HEK293T (cell line): Measurements from ENCODE around the gene COMMD1.

Experiments
- CTCF ChIA-PET: fragments of 350-600 bp; formaldehyde crosslinking; extraction: SDS; loops from one replicate; lab custom pipeline; 2021; ENCODE audit warnings: antibody characterized with exemption, inconsistent platforms; lab: Yijun Ruan, JAX
- POLR2A ChIA-PET: fragments of 350-600 bp; formaldehyde crosslinking; extraction: SDS; loops from one replicate; lab custom pipeline; 2020; ENCODE audit warnings: antibody characterized with exemption, inconsistent platforms; lab: Yijun Ruan, JAX
- DNase-seq: peaks from one replicate; pipeline ENCODE4 v3.0.0; 2012; ENCODE audit warnings: mixed read lengths; ENCODE audit errors: extremely low spot score
- ARNT ChIP-seq: fragments of 450-650 bp; IDR thresholded peaks from 2 replicates; pipeline ENCODE4 v1.6.1; 2017; ENCODE audit warnings: mild to moderate bottlenecking
- BHLHE40 ChIP-seq: fragments of 450-650 bp; IDR thresholded peaks from 2 replicates; pipeline ENCODE4 v1.6.1; 2016; ENCODE audit warnings: mild to moderate bottlenecking, moderate library complexity, borderline replicate concordance
- CTBP1 ChIP-seq: fragments of 450-650 bp; IDR thresholded peaks from 2 replicates; pipeline ENCODE4 v1.6.1; 2016; ENCODE audit warnings: borderline replicate concordance
- ELF4 ChIP-seq: fragments of 450-650 bp; IDR thresholded peaks from 2 replicates; pipeline ENCODE4 v1.6.1; 2017; ENCODE audit warnings: antibody characterized with exemption
- FOXA1 ChIP-seq: fragments of 450-650 bp; IDR thresholded peaks from 2 replicates; pipeline ENCODE4 v1.6.1; 2016; ENCODE audit warnings: mild to moderate bottlenecking
- FOXK2 ChIP-seq: fragments of 450-650 bp; IDR thresholded peaks from 2 replicates; pipeline ENCODE4 v1.6.1; 2016; ENCODE audit warnings: mild to moderate bottlenecking
- FOXM1 ChIP-seq: fragments of 450-650 bp; IDR thresholded peaks from 2 replicates; pipeline ENCODE4 v1.6.1; 2017; ENCODE audit warnings: mild to moderate bottlenecking, borderline replicate concordance
- HDGF ChIP-seq: fragments of 450-650 bp; IDR thresholded peaks from 2 replicates; pipeline ENCODE4 v1.6.1; 2017; ENCODE audit warnings: antibody characterized with exemption, borderline replicate concordance
- L3MBTL2 ChIP-seq: fragments of 450-650 bp; conservative IDR thresholded peaks from 2 replicates; pipeline ENCODE4 v1.6.1; 2016; ENCODE audit warnings: mild to moderate bottlenecking
- LEF1 ChIP-seq: fragments of 450-650 bp; IDR thresholded peaks from 2 replicates; pipeline ENCODE4 v1.6.1; 2017; ENCODE audit warnings: mild to moderate bottlenecking, borderline replicate concordance
- NFRKB ChIP-seq: fragments of 450-650 bp; IDR thresholded peaks from 2 replicates; pipeline ENCODE4 v1.6.1; 2016; ENCODE audit warnings: mild to moderate bottlenecking, moderate library complexity
- SP1 ChIP-seq: fragments of 450-650 bp; IDR thresholded peaks from 2 replicates; pipeline ENCODE4 v1.6.1; 2017
- SUZ12 ChIP-seq: fragments of 450-650 bp; IDR thresholded peaks from 2 replicates; pipeline ENCODE4 v1.6.1; 2016; ENCODE audit warnings: mild to moderate bottlenecking
- TARDBP ChIP-seq: fragments of 450-650 bp; IDR thresholded peaks from 2 replicates; pipeline ENCODE4 v1.6.1; 2016
- ZNF384 ChIP-seq: fragments of 450-650 bp; IDR thresholded peaks from 2 replicates; pipeline ENCODE4 v1.6.1; 2016
- TF ChIP-seq, protein P1 (sequence below): fragments of 450-650 bp; IDR thresholded peaks from 2 replicates; pipeline ENCODE4 v1.6.1; 2016

COMMD1 gene

DNA sequence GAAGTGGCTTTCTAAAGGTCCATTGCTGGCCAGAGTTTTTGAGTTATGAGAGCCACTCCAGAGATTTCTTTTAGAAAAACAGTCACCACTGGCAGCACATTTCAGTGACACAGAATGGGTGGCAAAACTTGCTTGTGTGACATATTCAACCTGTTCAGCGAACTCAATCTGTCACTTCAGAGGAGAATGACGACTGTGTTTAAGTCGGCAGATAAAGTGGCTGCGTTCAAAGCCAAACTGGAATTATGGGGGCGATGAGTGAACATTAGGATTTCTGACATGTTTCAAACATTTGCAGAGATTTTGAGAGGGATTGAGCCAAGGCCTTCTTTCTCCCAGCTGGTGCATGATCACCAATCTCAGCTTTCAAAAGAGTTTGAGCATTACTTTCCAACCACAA is 150.9 kb downstream of the COMMD1 start:
- ChIA-PET CTCF (no interaction called here), POLR2A (no interaction called here)
- no peak for DNase-seq

DNA sequence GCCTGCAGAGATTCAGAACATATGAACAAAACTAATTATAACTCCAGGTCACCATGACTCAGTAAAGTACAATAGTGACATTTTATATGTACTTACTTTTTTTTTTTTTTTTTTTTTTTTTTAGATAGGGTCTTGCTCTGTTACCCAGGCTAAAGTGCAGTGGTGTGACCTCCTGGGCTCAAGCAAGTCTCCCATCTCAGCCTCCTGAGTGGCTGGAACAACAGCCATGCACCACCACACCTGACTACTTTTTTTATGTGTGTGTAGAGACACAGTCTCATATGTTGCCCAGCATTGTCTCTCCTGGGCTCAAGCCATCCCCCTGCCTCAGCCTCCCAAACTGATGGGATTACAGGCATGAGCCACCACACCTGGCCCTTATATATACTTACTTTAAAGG is 159.8 kb downstream of the COMMD1 start:
- no peak for DNase-seq
- POLR2A ChIA-PET = no interaction called here
- CTCF ChIA-PET = no interaction called here
- TF ChIP-seq SP1 = no peak
- no peak for TF ChIP-seq FOXK2
- TF ChIP-seq FOXA1 = no peak
- no peak for TF ChIP-seq L3MBTL2
- TF ChIP-seq TARDBP = no peak
- TF ChIP-seq SUZ12 = no peak

More for the DNA sequence above, 150.9 kb downstream of the COMMD1 start:
- TF ChIP-seq BHLHE40 (no peak), ZNF384 (no peak), SP1 (no peak), FOXK2 (no peak), ELF4 (no peak), HDGF (no peak), L3MBTL2 (no peak), TARDBP (no peak), LEF1 (no peak), SUZ12 (no peak), FOXA1 (no peak), CTBP1 (no peak), FOXM1 (no peak), NFRKB (no peak), ARNT (no peak)
- TF ChIP-seq, protein P1, sequence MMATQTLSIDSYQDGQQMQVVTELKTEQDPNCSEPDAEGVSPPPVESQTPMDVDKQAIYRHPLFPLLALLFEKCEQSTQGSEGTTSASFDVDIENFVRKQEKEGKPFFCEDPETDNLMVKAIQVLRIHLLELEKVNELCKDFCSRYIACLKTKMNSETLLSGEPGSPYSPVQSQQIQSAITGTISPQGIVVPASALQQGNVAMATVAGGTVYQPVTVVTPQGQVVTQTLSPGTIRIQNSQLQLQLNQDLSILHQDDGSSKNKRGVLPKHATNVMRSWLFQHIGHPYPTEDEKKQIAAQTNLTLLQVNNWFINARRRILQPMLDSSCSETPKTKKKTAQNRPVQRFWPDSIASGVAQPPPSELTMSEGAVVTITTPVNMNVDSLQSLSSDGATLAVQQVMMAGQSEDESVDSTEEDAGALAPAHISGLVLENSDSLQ = no peak

DNA sequence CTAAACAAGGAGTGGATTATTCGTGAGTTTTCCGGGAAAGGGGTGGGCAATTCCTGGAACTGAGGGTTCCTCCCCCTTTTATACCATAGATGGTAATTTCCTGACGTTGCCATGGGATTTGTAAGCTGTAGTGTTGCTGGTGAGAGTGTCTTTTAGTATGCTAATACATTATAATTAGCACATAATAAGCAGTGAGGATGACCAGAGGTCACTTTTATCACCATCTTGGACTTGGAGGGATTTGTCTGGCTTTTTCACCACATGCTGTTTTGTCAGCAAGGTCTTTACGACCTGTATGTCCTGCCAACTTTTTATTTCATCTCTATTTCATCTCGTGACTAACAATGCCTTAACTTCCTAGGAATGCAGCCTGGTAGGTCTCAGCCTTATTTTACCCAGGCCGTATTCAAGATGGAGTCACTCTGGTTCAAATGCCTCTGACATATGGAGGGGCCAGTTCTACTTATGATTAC is 165.7 kb downstream of the COMMD1 start:
- ChIA-PET POLR2A (no interaction called here), CTCF (no interaction called here)
- no peak for DNase-seq

DNA sequence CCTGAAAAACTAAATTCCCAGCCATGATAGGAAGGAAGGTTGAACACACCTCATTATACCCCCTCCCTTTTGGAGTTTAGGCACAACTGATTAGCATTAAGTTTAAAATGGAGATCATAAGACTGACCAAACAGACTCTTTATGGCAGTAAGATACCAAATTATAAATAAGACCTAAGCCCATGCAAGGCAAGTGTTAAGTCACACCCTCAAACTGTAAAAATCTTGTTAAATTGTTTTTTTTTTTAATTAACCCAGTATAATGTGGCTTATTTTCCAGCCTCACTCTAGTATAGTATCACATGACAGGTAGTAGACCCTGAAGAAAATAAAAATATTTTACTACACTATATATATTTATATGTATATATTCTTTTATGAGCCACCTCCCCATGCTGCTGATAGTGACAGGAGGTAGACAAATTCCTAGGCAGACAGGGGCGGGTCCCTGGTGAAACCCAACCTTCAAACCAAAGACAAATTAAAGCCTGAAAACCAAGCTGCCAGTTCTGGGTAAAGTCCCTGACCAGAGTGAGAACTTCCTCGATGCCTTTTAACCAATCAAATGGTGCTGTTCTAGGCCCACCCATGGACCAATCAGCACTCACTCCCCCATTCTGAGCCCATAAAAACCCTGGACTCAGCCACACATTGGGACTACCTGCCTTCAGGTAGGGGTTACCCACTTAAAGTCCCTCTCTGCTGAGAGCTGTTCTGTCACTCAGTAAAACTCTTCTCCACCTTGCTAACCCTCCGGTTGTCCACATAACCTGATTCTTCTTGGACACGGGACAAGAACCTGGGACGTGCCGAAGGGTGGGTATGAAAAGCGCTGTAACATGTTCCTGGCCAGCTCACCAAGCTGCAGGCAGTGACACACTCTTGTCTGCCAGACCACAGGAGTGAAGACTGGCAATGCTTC is 166.5 kb downstream of the COMMD1 start:
- ChIA-PET CTCF (no interaction called here), POLR2A (no interaction called here)

More for the DNA sequence above, 165.7 kb downstream of the COMMD1 start:
- no peak for TF ChIP-seq FOXM1
- no peak for TF ChIP-seq BHLHE40
- no peak for TF ChIP-seq SP1
- TF ChIP-seq ARNT = no peak

DNA sequence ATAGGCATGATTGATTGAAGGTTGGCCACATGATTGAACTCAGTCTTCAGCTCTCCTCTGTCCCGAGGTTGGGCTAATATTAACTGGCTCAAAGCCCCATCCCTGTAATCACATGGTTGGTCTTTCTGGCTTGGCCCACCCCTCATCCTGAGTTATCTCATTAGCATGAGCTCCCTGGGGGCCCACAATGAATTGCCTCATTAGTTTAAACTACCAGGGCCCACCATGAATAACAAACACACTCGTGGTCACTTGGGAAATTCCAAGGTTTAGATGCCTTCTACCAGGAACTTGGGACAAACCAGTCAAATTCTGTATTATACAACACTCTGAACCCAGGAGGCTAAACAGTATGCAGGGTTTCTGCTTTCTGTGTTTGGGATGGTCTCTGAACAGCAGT is 168.8 kb downstream of the COMMD1 start:
- TF ChIP-seq BHLHE40 = no peak
- TF ChIP-seq FOXM1 = no peak
- no peak for TF ChIP-seq FOXA1
- TF ChIP-seq L3MBTL2 = no peak
- no peak for TF ChIP-seq CTBP1
- no peak for TF ChIP-seq SUZ12
- no peak for TF ChIP-seq TARDBP
- no peak for TF ChIP-seq ELF4
- TF ChIP-seq HDGF = no peak
- TF ChIP-seq ARNT = no peak
- no peak for TF ChIP-seq NFRKB
- TF ChIP-seq, protein P1 = no peak
- TF ChIP-seq LEF1 = no peak
- no peak for TF ChIP-seq ZNF384
- no peak for TF ChIP-seq SP1
- DNase-seq = no peak
- ChIA-PET CTCF (no interaction called here), POLR2A (no interaction called here)

More for the DNA sequence above, 166.5 kb downstream of the COMMD1 start:
- TF ChIP-seq ZNF384 = no peak
- no peak for TF ChIP-seq HDGF
- TF ChIP-seq CTBP1 = no peak
- TF ChIP-seq FOXK2 = no peak
- no peak for TF ChIP-seq NFRKB
- no peak for DNase-seq

DNA sequence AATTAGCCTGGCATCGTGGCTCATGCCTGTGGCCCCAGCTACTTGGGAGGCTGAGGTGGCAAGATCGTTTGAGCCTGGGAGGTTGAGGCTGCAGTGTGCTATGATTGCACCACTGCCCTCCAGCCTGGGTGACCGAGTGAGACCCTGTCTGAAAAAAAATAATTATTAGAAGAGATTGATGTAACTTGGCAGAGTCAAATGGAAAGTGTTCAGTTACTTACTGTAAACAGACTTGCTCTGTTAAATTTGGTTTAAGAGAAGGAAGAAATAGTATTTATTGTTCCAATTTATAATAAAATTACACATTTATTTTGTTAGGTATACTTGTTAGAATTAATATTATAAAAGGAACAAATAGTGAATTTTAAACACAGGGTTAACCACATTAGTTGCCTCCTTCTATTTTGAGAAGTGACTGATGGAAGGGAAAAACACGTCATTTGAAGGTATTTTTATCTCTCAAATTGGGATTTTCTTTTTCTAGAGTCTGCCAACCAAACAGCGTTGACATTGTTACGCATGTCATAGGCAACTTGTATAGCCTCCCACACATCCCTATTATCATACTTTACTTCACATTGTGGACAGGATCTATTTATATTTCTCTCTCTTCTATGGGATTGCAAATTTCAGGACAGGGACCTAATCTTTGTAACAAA is 171.6 kb downstream of the COMMD1 start:
- POLR2A ChIA-PET = no interaction called here
- CTCF ChIA-PET = no interaction called here
- TF ChIP-seq ELF4 (no peak), TARDBP (no peak), LEF1 (no peak), FOXM1 (no peak), L3MBTL2 (no peak), NFRKB (no peak), FOXK2 (no peak), ZNF384 (no peak), HDGF (no peak), ARNT (no peak), CTBP1 (no peak), SUZ12 (no peak), SP1 (no peak), FOXA1 (no peak), BHLHE40 (no peak)
- TF ChIP-seq, protein P1 = no peak

More for the DNA sequence above, 171.6 kb downstream of the COMMD1 start:
- no peak for DNase-seq
